ENCODE measurements around the gene FLVCR1.

The FLVCR1 gene

GRCh38 chr1:212916481-212917133 is 58.5 kb downstream of the FLVCR1 start:
- DNase-seq = no peak

- no peak for DNase-seq
Measured at GRCh38 chr1:212917134-212917485, 59.0 kb downstream of the FLVCR1 start.

GRCh38 chr1:212917858-212918257 is 59.8 kb downstream of the FLVCR1 start:
- DNase-seq = no peak

GRCh38 chr1:212918824-212919223 is 60.7 kb downstream of the FLVCR1 start:
- no peak for DNase-seq

GRCh38 chr1:212920246-212920645 is 62.2 kb downstream of the FLVCR1 start:
- DNase-seq = no peak

GRCh38 chr1:212920896-212921295 is 62.8 kb downstream of the FLVCR1 start:
- DNase-seq = no peak

- DNase-seq = no peak
Measured at GRCh38 chr1:212922016-212922415, 63.9 kb downstream of the FLVCR1 start.

- DNase-seq = no peak
Measured at GRCh38 chr1:212926372-212926771, 68.3 kb downstream of the FLVCR1 start.

- DNase-seq = no peak
Measured at GRCh38 chr1:212928323-212929291, 70.5 kb downstream of the FLVCR1 start.

- DNase-seq = no peak
Measured at GRCh38 chr1:212930986-212931678, 73.1 kb downstream of the FLVCR1 start.

- DNase-seq = no peak
Measured at GRCh38 chr1:212933815-212934471, 75.9 kb downstream of the FLVCR1 start.

- DNase-seq = no peak
Measured at GRCh38 chr1:212935387-212935981, 77.4 kb downstream of the FLVCR1 start.

GRCh38 chr1:212937034-212937433 is 79.0 kb downstream of the FLVCR1 start:
- no peak for DNase-seq

GRCh38 chr1:212938846-212939245 is 80.8 kb downstream of the FLVCR1 start:
- no peak for DNase-seq

GRCh38 chr1:212941452-212941851 is 83.4 kb downstream of the FLVCR1 start:
- no peak for DNase-seq

GRCh38 chr1:212942679-212943392 is 84.8 kb downstream of the FLVCR1 start:
- no peak for DNase-seq

GRCh38 chr1:212943393-212943710 is 85.3 kb downstream of the FLVCR1 start:
- DNase-seq = no peak

GRCh38 chr1:212944229-212944901 is 86.3 kb downstream of the FLVCR1 start:
- DNase-seq = no peak

GRCh38 chr1:212945056-212945455 is 87.0 kb downstream of the FLVCR1 start:
- no peak for DNase-seq

GRCh38 chr1:212945463-212946160 is 87.5 kb downstream of the FLVCR1 start:
- no peak for DNase-seq

- no peak for DNase-seq
Measured at GRCh38 chr1:212946872-212947271, 88.8 kb downstream of the FLVCR1 start.
